Naive thymus-derived CD4-positive, alpha-beta T cell (primary cell): Measurements from ENCODE around the gene TRPC5OS. TPM values are rescaled to one million over a fixed set of nuclear protein-coding genes. Genes with fewer than 3 reads are reported as not detected.

Experiments
- polyA plus RNA-seq, 2 donors: library from polyadenylated mRNA; unstranded; fragments of 300-500 nt; fragmentation: Illumina TruSeq; gene quantifications; one replicate each; pipeline ENCODE4 v1.2.3, GENCODE V29; 2021
- total RNA-seq, 6 experiments: library from RNA in 5 of 6; stranded (reverse) in 5 of 6; gene quantifications; 1 replicate in 5 of 6; 2 replicates in 1 of 6; pipeline ENCODE4 v1.2.3 and lab custom pipeline; 2021 to 2026

The TRPC5OS gene
- total and polyA plus RNA-seq, 7 experiments from 2014 or later, result not detected

Other genes with a start within 250 kb of the TRPC5OS start
- 100 to 1,000 TPM in 1 of 5 experiments, 10 to 100 TPM in 4; 48.4 to 223 (median 92.3) TPM for gene ALG13, start 195.0 kb upstream of the TRPC5OS start, total RNA-seq
- 10 to 100 TPM; 49.0 to 56.9 TPM for gene ALG13, start 195.0 kb upstream of the TRPC5OS start, polyA plus RNA-seq
- gene TRPC5, start 206.6 kb downstream of the TRPC5OS start, total RNA-seq, result not detected
- gene TRPC5, start 206.6 kb downstream of the TRPC5OS start, polyA plus RNA-seq, result under 1 TPM; 0.02 to 0.04 TPM
- not detected for gene RTL4, start 206.8 kb downstream of the TRPC5OS start, total RNA-seq
- not detected for gene RTL4, start 206.8 kb downstream of the TRPC5OS start, polyA plus RNA-seq